Keratinocyte (primary cell): Measurements from ENCODE around the gene GFY.

ENCODE experiments used
- CTCF ChIP-seq, 3 experiments: IDR thresholded peaks in 1 of 3; conservative IDR thresholded peaks in 1 of 3; optimal IDR thresholded peaks in 1 of 3; 2 replicates in 2 of 3; 3 replicates in 1 of 3; pipeline versions ENCODE3 to v1.5.1; 2011; ENCODE audit warnings: low read length in 3 of 3, mild to moderate bottlenecking in 3 of 3, moderate library complexity in 2 of 3, control low read depth in 1 of 3, inconsistent platforms in 1 of 3; ENCODE audit not compliant: insufficient read depth in 2 of 3; ENCODE audit errors: extremely low read depth in 1 of 3
- EZH2 ChIP-seq: IDR thresholded peaks from one replicate; pipeline ENCODE4 v1.6.1; 2012; ENCODE audit warnings: inconsistent platforms, mild to moderate bottlenecking, low read length, moderate library complexity

- TF ChIP-seq CTCF (optimal IDR thresholded peaks at IDR 0.05 in 1 of 3, IDR thresholded peaks at IDR 0.05 in 1 of 3, conservative IDR thresholded peaks at IDR 0.05 in 1 of 3; ENCODE audit: extremely low read depth in 1 of 3, insufficient read depth in 2 of 3, low read length in 3 of 3) (no peak), EZH2 (no peak)
These were observed 31.3 kb upstream of the GFY start for GRCh38 chr19:49393881-49394280.
